ENCODE measurements around the gene MRPL37. TPM values are rescaled to one million over a fixed set of nuclear protein-coding genes. Genes with fewer than 3 reads are reported as not detected.

The MRPL37 gene
- total and polyA plus RNA-seq, 2 of the 8 experiments (the other 6 are each of a cell fraction or from before 2014, with no cell fraction given) = 45.5 to 126 TPM

GRCh38 chr1:54199765-54200518 is at the start of gene MRPL37, which contains the start of gene CYB5RL (continued):
- TF ChIP-seq, protein P1, sequence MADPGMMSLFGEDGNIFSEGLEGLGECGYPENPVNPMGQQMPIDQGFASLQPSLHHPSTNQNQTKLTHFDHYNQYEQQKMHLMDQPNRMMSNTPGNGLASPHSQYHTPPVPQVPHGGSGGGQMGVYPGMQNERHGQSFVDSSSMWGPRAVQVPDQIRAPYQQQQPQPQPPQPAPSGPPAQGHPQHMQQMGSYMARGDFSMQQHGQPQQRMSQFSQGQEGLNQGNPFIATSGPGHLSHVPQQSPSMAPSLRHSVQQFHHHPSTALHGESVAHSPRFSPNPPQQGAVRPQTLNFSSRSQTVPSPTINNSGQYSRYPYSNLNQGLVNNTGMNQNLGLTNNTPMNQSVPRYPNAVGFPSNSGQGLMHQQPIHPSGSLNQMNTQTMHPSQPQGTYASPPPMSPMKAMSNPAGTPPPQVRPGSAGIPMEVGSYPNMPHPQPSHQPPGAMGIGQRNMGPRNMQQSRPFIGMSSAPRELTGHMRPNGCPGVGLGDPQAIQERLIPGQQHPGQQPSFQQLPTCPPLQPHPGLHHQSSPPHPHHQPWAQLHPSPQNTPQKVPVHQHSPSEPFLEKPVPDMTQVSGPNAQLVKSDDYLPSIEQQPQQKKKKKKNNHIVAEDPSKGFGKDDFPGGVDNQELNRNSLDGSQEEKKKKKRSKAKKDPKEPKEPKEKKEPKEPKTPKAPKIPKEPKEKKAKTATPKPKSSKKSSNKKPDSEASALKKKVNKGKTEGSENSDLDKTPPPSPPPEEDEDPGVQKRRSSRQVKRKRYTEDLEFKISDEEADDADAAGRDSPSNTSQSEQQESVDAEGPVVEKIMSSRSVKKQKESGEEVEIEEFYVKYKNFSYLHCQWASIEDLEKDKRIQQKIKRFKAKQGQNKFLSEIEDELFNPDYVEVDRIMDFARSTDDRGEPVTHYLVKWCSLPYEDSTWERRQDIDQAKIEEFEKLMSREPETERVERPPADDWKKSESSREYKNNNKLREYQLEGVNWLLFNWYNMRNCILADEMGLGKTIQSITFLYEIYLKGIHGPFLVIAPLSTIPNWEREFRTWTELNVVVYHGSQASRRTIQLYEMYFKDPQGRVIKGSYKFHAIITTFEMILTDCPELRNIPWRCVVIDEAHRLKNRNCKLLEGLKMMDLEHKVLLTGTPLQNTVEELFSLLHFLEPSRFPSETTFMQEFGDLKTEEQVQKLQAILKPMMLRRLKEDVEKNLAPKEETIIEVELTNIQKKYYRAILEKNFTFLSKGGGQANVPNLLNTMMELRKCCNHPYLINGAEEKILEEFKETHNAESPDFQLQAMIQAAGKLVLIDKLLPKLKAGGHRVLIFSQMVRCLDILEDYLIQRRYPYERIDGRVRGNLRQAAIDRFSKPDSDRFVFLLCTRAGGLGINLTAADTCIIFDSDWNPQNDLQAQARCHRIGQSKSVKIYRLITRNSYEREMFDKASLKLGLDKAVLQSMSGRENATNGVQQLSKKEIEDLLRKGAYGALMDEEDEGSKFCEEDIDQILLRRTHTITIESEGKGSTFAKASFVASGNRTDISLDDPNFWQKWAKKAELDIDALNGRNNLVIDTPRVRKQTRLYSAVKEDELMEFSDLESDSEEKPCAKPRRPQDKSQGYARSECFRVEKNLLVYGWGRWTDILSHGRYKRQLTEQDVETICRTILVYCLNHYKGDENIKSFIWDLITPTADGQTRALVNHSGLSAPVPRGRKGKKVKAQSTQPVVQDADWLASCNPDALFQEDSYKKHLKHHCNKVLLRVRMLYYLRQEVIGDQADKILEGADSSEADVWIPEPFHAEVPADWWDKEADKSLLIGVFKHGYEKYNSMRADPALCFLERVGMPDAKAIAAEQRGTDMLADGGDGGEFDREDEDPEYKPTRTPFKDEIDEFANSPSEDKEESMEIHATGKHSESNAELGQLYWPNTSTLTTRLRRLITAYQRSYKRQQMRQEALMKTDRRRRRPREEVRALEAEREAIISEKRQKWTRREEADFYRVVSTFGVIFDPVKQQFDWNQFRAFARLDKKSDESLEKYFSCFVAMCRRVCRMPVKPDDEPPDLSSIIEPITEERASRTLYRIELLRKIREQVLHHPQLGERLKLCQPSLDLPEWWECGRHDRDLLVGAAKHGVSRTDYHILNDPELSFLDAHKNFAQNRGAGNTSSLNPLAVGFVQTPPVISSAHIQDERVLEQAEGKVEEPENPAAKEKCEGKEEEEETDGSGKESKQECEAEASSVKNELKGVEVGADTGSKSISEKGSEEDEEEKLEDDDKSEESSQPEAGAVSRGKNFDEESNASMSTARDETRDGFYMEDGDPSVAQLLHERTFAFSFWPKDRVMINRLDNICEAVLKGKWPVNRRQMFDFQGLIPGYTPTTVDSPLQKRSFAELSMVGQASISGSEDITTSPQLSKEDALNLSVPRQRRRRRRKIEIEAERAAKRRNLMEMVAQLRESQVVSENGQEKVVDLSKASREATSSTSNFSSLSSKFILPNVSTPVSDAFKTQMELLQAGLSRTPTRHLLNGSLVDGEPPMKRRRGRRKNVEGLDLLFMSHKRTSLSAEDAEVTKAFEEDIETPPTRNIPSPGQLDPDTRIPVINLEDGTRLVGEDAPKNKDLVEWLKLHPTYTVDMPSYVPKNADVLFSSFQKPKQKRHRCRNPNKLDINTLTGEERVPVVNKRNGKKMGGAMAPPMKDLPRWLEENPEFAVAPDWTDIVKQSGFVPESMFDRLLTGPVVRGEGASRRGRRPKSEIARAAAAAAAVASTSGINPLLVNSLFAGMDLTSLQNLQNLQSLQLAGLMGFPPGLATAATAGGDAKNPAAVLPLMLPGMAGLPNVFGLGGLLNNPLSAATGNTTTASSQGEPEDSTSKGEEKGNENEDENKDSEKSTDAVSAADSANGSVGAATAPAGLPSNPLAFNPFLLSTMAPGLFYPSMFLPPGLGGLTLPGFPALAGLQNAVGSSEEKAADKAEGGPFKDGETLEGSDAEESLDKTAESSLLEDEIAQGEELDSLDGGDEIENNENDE (IDR thresholded peaks at IDR 0.05; ENCODE audit: insufficient replicate concordance, low read length) = no peak
- TF ChIP-seq TCF12 (IDR thresholded peaks at IDR 0.05; ENCODE audit: low read depth, low read length) = no peak
- TF ChIP-seq E2F6 (IDR thresholded peaks at IDR 0.05) = peak; percentile 25; the same call in 1 of the 2 replicates
- no peak for TF ChIP-seq HDAC2 (IDR thresholded peaks at IDR 0.05; ENCODE audit: borderline replicate concordance in 1 of 2, low read depth in 2 of 2, low read length in 2 of 2)
- no peak for TF ChIP-seq GTF2F1 (IDR thresholded peaks at IDR 0.05; ENCODE audit: borderline replicate concordance, low read depth, low read length)
- peak; percentile 58 for TF ChIP-seq SAP30 (IDR thresholded peaks at IDR 0.05; ENCODE audit: insufficient read depth, insufficient replicate concordance, low read length)
- no peak for TF ChIP-seq CEBPB (IDR thresholded peaks at IDR 0.05; ENCODE audit: low read depth, low read length)
- peak; percentile 59 for TF ChIP-seq MAX (IDR thresholded peaks at IDR 0.05)

All from H1 (cell line).